ENCODE data around the gene FGF12. TPM values are rescaled to one million over a fixed set of nuclear protein-coding genes. Genes with fewer than 3 reads are reported as not detected.
A peak's percentile ranks its signal among the peaks of the same experiment; 100 is the strongest.
"Not testable (repeated sequence)": the region's sequence is repeated elsewhere in the genome, so short reads cannot be mapped to it uniquely, and the experiment has no call there.

Gene FGF12
- total RNA-seq, 1 donor: under 0.01 TPM

GRCh38 chr3:192577271-192577670, 150.1 kb downstream of the FGF12 start:
- H3K27me3 ChIP-seq (ENCODE audit: insufficient read depth, low read length): no peaks in the 10 kb centered on the region
- H3K4me3 ChIP-seq (ENCODE audit: low read length): no peak overlapping the region
- no peaks in the 10 kb centered on the region for H3K9me3 ChIP-seq (ENCODE audit: low read depth, low read length)
- no peaks in the 10 kb centered on the region for H3K4me1 ChIP-seq (ENCODE audit: insufficient read depth, low read length)

GRCh38 chr3:192576704-192577103, 150.6 kb downstream of the FGF12 start:
- H3K4me1 ChIP-seq (ENCODE audit: insufficient read depth, low read length); H3K9me3 ChIP-seq (ENCODE audit: low read depth, low read length); H3K27me3 ChIP-seq (ENCODE audit: insufficient read depth, low read length); H3K4me3 ChIP-seq (ENCODE audit: low read length): not testable (repeated sequence)

- H3K9me3 ChIP-seq (ENCODE audit: low read depth, low read length): no peaks in the 10 kb centered on the region
- H3K4me3 ChIP-seq (ENCODE audit: low read length): no peak overlapping the region
- peaks cover 3% of the 10 kb centered on the region for H3K27me3 ChIP-seq (ENCODE audit: insufficient read depth, low read length)
- no peaks in the 10 kb centered on the region for H3K4me1 ChIP-seq (ENCODE audit: insufficient read depth, low read length)
These were observed 151.3 kb downstream of the FGF12 start for GRCh38 chr3:192575879-192576506.

- H3K4me3 ChIP-seq (ENCODE audit: low read length): no peak overlapping the region
- H3K9me3 ChIP-seq (ENCODE audit: low read depth, low read length): no peaks in the 10 kb centered on the region
- peaks cover 6% of the 10 kb centered on the region for H3K27me3 ChIP-seq (ENCODE audit: insufficient read depth, low read length)
- H3K4me1 ChIP-seq (ENCODE audit: insufficient read depth, low read length): no peaks in the 10 kb centered on the region
These were observed 154.1 kb downstream of the FGF12 start for GRCh38 chr3:192573240-192573639.

- no peak overlapping the region for H3K4me3 ChIP-seq (ENCODE audit: low read length)
- H3K9me3 ChIP-seq (ENCODE audit: low read depth, low read length): no peaks in the 10 kb centered on the region
- H3K4me1 ChIP-seq (ENCODE audit: insufficient read depth, low read length): no peaks in the 10 kb centered on the region
- peaks cover 6% of the 10 kb centered on the region for H3K27me3 ChIP-seq (ENCODE audit: insufficient read depth, low read length)
These were observed 156.2 kb downstream of the FGF12 start for GRCh38 chr3:192570821-192571791.

- Histone ChIP-seq H3K4me3 (ENCODE audit: low read length) (no peak overlapping the region), H3K27me3 (ENCODE audit: insufficient read depth, low read length) (peaks cover 6% of the 10 kb centered on the region), H3K9me3 (ENCODE audit: low read depth, low read length) (no peaks in the 10 kb centered on the region), H3K4me1 (ENCODE audit: insufficient read depth, low read length) (no peaks in the 10 kb centered on the region)
These were observed 157.0 kb downstream of the FGF12 start for GRCh38 chr3:192570315-192570714.

GRCh38 chr3:192566706-192567290, 160.5 kb downstream of the FGF12 start:
- H3K4me3 ChIP-seq (ENCODE audit: low read length): no peak overlapping the region
- no peaks in the 10 kb centered on the region for H3K4me1 ChIP-seq (ENCODE audit: insufficient read depth, low read length)
- H3K9me3 ChIP-seq (ENCODE audit: low read depth, low read length): no peaks in the 10 kb centered on the region
- H3K27me3 ChIP-seq (ENCODE audit: insufficient read depth, low read length): peaks cover 6% of the 10 kb centered on the region

GRCh38 chr3:192564611-192565010, 162.7 kb downstream of the FGF12 start:
- peak overlapping the region; percentile 8 for H3K4me3 ChIP-seq (ENCODE audit: low read length)
- no peaks in the 10 kb centered on the region for H3K9me3 ChIP-seq (ENCODE audit: low read depth, low read length)
- H3K4me1 ChIP-seq (ENCODE audit: insufficient read depth, low read length): no peaks in the 10 kb centered on the region
- no peaks in the 10 kb centered on the region for H3K27me3 ChIP-seq (ENCODE audit: insufficient read depth, low read length)

- no peaks in the 10 kb centered on the region for H3K4me1 ChIP-seq (ENCODE audit: insufficient read depth, low read length)
- H3K9me3 ChIP-seq (ENCODE audit: low read depth, low read length): no peaks in the 10 kb centered on the region
- H3K4me3 ChIP-seq (ENCODE audit: low read length): no peak overlapping the region
- no peaks in the 10 kb centered on the region for H3K27me3 ChIP-seq (ENCODE audit: insufficient read depth, low read length)
These were observed 163.9 kb downstream of the FGF12 start for GRCh38 chr3:192563417-192563816.

- Histone ChIP-seq H3K27me3 (ENCODE audit: insufficient read depth, low read length) (no peaks in the 10 kb centered on the region), H3K4me1 (ENCODE audit: insufficient read depth, low read length) (no peaks in the 10 kb centered on the region), H3K9me3 (ENCODE audit: low read depth, low read length) (no peaks in the 10 kb centered on the region), H3K4me3 (ENCODE audit: low read length) (no peak overlapping the region)
These were observed 173.6 kb downstream of the FGF12 start for GRCh38 chr3:192553707-192554106.

GRCh38 chr3:192550356-192550755, 177.0 kb downstream of the FGF12 start:
- no peaks in the 10 kb centered on the region for H3K4me1 ChIP-seq (ENCODE audit: insufficient read depth, low read length)
- no peaks in the 10 kb centered on the region for H3K27me3 ChIP-seq (ENCODE audit: insufficient read depth, low read length)
- H3K4me3 ChIP-seq (ENCODE audit: low read length): no peak overlapping the region
- no peaks in the 10 kb centered on the region for H3K9me3 ChIP-seq (ENCODE audit: low read depth, low read length)

- H3K4me3 ChIP-seq (ENCODE audit: low read length): no peak overlapping the region
- no peaks in the 10 kb centered on the region for H3K27me3 ChIP-seq (ENCODE audit: insufficient read depth, low read length)
- H3K9me3 ChIP-seq (ENCODE audit: low read depth, low read length): no peaks in the 10 kb centered on the region
- no peaks in the 10 kb centered on the region for H3K4me1 ChIP-seq (ENCODE audit: insufficient read depth, low read length)
These were observed 182.0 kb downstream of the FGF12 start for GRCh38 chr3:192545333-192545732.

- Histone ChIP-seq H3K4me1 (ENCODE audit: insufficient read depth, low read length) (no peaks in the 10 kb centered on the region), H3K27me3 (ENCODE audit: insufficient read depth, low read length) (no peaks in the 10 kb centered on the region), H3K9me3 (ENCODE audit: low read depth, low read length) (no peaks in the 10 kb centered on the region), H3K4me3 (ENCODE audit: low read length) (no peak overlapping the region)
These were observed 184.2 kb downstream of the FGF12 start for GRCh38 chr3:192543163-192543562.

- H3K4me3 ChIP-seq (ENCODE audit: low read length): no peak overlapping the region
- no peaks in the 10 kb centered on the region for H3K9me3 ChIP-seq (ENCODE audit: low read depth, low read length)
- H3K4me1 ChIP-seq (ENCODE audit: insufficient read depth, low read length): no peaks in the 10 kb centered on the region
- peaks cover 46% of the 10 kb centered on the region for H3K27me3 ChIP-seq (ENCODE audit: insufficient read depth, low read length)
These were observed 210.5 kb downstream of the FGF12 start for GRCh38 chr3:192516820-192517219.

- Histone ChIP-seq H3K27me3 (ENCODE audit: insufficient read depth, low read length) (peaks cover 50% of the 10 kb centered on the region), H3K9me3 (ENCODE audit: low read depth, low read length) (no peaks in the 10 kb centered on the region), H3K4me3 (ENCODE audit: low read length) (no peak overlapping the region), H3K4me1 (ENCODE audit: insufficient read depth, low read length) (no peaks in the 10 kb centered on the region)
These were observed 211.7 kb downstream of the FGF12 start for GRCh38 chr3:192515664-192516045.
